Tibial artery (tissue), 4 donors: ENCODE results near the gene MKLN1.

Experiments used
- DNase-seq, 2 donors: peaks; one replicate each; pipeline ENCODE4 v3.0.0-alpha.2; 2019
- H3K27ac ChIP-seq, 2 donors: fragments of 200-600 bp; sonication (generic) in 1 of 2; 1 replicate in 1 of 2; 2 replicates in 1 of 2; pipeline ENCODE4 v1.5.1; 2018 to 2019; ENCODE audit warnings: mild to moderate bottlenecking in 1 of 2
- H3K27me3 ChIP-seq, 2 donors: fragments of 200-600 bp; sonication (generic) in 1 of 2; one replicate each; pipeline versions ENCODE4 v1.5.1 to v1.6.0; 2016 to 2019
- H3K36me3 ChIP-seq, 3 donors: fragments of 200-600 bp; sonication (generic) in 2 of 3; one replicate each; pipeline ENCODE4 v1.5.1; 2016 to 2019; ENCODE audit warnings: mild to moderate bottlenecking in 2 of 3
- H3K4me1 ChIP-seq, 4 donors: fragments of 200-600 bp; sonication (generic) in 2 of 4; 1 replicate in 3 of 4; 2 replicates in 1 of 4; pipeline ENCODE4 v1.5.1; 2016 to 2019
- H3K4me3 ChIP-seq, 2 donors: fragments of 200-600 bp; sonication (generic) in 1 of 2; 1 replicate in 1 of 2; 2 replicates in 1 of 2; pipeline ENCODE4 v1.5.1; 2018 to 2019; ENCODE audit warnings: mild to moderate bottlenecking in 2 of 2
- H3K9me3 ChIP-seq, 3 donors: fragments of 200-600 bp; sonication (generic) in 1 of 3; one replicate each; pipeline ENCODE4 v1.5.1; 2016 to 2019
- intact Hi-C: fragments of 100-400 bp; cut with DNase I; formaldehyde crosslinking; loops from one replicate; pipeline ENCODE4 v1.15.0; 2023; ENCODE audit warnings: low total_unique reads
- TF ChIP-seq, protein P1 (sequence below), 2 experiments: fragments of 200-600 bp in 1 of 2; fragments of 450-650 bp in 1 of 2; IDR thresholded peaks; one replicate each; pipeline ENCODE4 v1.5.1; 2017 to 2019; ENCODE audit warnings: antibody characterized with exemption in 2 of 2, mild to moderate bottlenecking in 1 of 2, moderate library complexity in 1 of 2

Gene MKLN1

DNA sequence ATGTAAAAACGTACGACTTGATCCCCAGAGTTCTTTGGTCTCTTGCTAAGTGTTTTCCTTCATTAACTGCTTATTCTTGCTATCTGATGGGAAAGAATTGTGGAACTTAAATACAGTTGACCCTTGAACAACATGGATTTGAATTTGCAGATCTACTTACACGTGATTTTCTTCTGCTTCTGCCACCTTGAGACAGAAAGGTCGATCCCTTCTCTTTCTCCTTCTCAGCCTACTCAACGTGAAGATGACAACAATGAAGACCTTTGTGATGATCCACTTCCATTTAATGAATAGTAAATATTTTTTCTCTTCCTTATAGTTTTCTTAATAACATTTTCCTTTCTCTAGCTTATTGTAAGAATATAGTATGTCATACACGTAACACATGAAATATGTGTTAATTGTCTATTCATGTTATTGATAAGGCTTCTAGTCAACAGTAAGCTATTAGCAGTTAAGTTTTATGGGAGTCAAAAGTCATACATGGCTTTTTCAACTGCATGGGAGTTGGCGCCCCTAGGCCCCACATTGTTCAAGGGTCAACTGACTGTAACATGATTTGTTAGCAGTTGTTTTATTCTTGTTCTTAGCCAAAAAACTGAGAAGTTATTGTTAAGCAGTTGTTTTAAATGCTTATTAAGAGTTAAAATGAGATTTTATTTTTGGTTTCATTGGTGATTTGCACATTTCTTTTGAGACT lies 11.2 kb downstream of the MKLN1 start:
- Histone ChIP-seq H3K27ac (no peak overlapping the region), H3K4me3 (no peak overlapping the region), H3K4me1 (peaks cover 0 to 44% (median 10%) of the 10 kb centered on the region in 4 donors), H3K36me3 (no peaks in the 10 kb centered on the region), H3K27me3 (no peaks in the 10 kb centered on the region), H3K9me3 (peaks cover 0 to 8% (median 5%) of the 10 kb centered on the region in 3 donors)
- no peak for DNase-seq
- TF ChIP-seq, protein P1, sequence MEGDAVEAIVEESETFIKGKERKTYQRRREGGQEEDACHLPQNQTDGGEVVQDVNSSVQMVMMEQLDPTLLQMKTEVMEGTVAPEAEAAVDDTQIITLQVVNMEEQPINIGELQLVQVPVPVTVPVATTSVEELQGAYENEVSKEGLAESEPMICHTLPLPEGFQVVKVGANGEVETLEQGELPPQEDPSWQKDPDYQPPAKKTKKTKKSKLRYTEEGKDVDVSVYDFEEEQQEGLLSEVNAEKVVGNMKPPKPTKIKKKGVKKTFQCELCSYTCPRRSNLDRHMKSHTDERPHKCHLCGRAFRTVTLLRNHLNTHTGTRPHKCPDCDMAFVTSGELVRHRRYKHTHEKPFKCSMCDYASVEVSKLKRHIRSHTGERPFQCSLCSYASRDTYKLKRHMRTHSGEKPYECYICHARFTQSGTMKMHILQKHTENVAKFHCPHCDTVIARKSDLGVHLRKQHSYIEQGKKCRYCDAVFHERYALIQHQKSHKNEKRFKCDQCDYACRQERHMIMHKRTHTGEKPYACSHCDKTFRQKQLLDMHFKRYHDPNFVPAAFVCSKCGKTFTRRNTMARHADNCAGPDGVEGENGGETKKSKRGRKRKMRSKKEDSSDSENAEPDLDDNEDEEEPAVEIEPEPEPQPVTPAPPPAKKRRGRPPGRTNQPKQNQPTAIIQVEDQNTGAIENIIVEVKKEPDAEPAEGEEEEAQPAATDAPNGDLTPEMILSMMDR (IDR thresholded peaks at IDR 0.05): no peak
- intact Hi-C loops: no loop called here

DNA sequence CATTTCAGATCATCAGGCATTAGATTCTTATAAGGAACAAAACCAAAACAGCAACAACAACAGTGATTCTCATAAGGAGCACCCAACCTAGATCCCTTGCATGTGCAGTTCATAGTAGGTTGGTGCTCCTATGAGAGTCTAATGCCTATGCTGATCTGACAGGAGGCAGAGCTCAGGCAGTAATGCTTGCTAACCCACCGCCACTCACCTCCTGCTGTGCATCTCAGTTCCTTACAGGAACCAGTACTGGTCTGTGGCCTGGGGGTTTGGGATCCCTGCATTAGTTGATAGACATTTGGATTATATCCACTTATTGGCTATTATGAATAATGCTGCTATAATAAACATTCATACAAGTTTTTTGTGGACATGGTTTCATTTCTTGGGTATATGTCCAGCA lies 14.0 kb downstream of the MKLN1 start:
- Histone ChIP-seq H3K36me3 (no peaks in the 10 kb centered on the region), H3K4me3 (no peak overlapping the region), H3K27me3 (no peaks in the 10 kb centered on the region), H3K27ac (no peak overlapping the region), H3K4me1 (peaks cover 0 to 37% (median 8%) of the 10 kb centered on the region in 4 donors), H3K9me3 (peaks cover 0 to 6% (median 5%) of the 10 kb centered on the region in 3 donors)
- TF ChIP-seq, protein P1 (IDR thresholded peaks at IDR 0.05): no peak
- DNase-seq: no peak
- intact Hi-C loops: no loop called here

DNA sequence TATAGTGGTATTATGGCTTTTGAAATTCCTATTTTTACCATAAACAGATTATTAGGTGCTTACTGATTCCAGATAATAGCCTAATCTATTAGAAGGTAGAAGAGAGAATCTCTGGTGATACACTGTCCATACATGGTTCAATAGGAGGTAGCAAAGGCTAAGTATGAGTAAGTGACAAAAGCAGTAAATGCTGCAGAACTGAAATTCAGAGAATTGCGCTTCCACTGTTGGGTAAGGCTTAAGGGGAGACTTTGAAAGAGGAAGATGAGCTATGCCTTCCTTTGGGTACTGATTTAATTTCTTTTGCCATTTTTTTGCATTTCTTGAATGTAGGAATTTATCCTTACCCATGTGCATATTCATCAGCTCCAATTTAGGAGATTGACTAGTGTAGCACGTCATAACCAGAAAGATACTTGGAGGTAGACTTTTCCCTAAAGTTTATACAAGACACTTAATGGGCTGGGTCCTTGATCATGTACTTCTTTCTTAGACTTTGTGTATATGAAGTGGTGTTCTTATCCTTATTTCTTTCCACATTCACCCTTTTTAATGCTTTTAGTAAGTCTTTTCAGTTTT lies 15.3 kb downstream of the MKLN1 start:
- TF ChIP-seq, protein P1 (IDR thresholded peaks at IDR 0.05): no peak
- DNase-seq: no peak
- H3K9me3 ChIP-seq: no peaks in the 10 kb centered on the region
- H3K4me1 ChIP-seq: peaks cover 0 to 50% (median 13%) of the 10 kb centered on the region in 4 donors
- H3K4me3 ChIP-seq: no peak overlapping the region
- H3K27ac ChIP-seq: no peak overlapping the region
- intact Hi-C loops: no loop called here
- no peaks in the 10 kb centered on the region for H3K36me3 ChIP-seq
- no peaks in the 10 kb centered on the region for H3K27me3 ChIP-seq

DNA sequence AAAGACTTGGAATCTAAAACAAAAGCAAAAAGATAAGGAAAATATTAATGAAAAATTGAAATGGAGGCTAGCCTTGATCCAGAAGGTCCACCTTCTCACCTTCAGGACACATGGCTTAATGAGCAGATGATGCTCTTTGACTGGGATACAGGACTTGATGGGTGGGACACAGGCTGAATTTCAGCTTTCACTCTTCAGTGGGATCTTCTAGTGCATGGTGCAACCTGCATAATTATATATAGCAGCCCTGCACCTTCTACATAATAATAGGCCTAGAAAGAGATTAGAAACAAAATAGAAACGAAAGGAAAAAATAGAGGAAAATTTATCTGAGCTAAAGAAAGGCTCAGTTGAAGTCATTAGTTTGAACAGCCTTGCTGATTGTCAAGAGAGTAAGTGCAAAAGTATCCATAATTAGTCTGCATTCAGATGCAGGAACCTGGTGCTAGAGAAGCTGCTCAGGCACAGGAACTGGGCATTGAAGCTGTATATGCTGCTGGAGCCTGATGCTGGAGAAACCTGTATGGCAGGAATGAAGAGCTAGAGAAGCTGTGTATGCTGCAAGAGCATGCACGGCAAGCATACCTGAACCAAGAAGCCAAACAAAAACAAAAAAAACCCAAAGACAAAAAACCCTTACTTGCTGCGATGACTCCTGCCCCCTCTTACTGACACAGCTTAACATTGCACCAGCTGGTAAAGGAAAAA lies 19.4 kb downstream of the MKLN1 start:
- DNase-seq: no peak
- Histone ChIP-seq H3K4me1 (peaks cover 0 to 50% (median 8%) of the 10 kb centered on the region in 4 donors), H3K4me3 (no peak overlapping the region), H3K27ac (no peak overlapping the region), H3K9me3 (no peaks in the 10 kb centered on the region), H3K36me3 (no peaks in the 10 kb centered on the region), H3K27me3 (no peaks in the 10 kb centered on the region)
- TF ChIP-seq, protein P1 (IDR thresholded peaks at IDR 0.05): no peak
- intact Hi-C loops: no loop called here

DNA sequence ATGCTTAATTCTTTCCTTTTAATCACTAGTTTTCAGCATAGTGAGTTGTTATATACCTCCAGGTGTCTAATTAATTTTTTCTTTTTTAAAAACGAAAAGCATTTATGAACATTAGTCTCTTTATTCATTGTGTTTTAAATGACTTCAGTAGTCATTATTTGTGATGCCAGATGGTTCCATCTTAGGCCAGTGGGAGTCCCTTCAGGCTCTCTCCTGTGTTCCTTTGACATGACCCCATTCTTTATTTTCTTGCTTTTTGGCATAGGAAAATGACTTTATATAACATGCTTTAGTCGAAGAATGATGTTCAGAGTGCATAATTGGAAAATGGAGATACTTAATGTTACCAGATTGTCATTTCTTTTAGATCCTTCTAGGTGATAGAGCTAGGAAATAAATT lies 24.4 kb downstream of the MKLN1 start:
- Histone ChIP-seq H3K27me3 (no peaks in the 10 kb centered on the region), H3K9me3 (no peaks in the 10 kb centered on the region), H3K36me3 (no peaks in the 10 kb centered on the region), H3K4me3 (no peak overlapping the region), H3K27ac (no peak overlapping the region), H3K4me1 (peaks cover 0 to 54% (median 16%) of the 10 kb centered on the region in 4 donors)
- intact Hi-C loops: no loop called here
- TF ChIP-seq, protein P1 (IDR thresholded peaks at IDR 0.05): no peak
- DNase-seq: no peak
